Bronchial epithelial cell (primary cell): Measurements from ENCODE around the gene UPK3A. TPM values are rescaled to one million over a fixed set of nuclear protein-coding genes. Genes with fewer than 3 reads are reported as not detected.
"Not testable (repeated sequence)": the region's sequence is repeated elsewhere in the genome, so short reads cannot be mapped to it uniquely, and the experiment has no call there.

Source experiments
- DNase-seq: peaks from one replicate; pipeline ENCODE4 v3.0.0-alpha.2; 2010; ENCODE audit warnings: low read depth
- FAIRE-seq: peaks from 2 replicates; lab custom pipeline; 2011; peaks lifted over from hg19 to GRCh38; lab: Jason Lieb, UNC
- H3K27me3 ChIP-seq: 2 replicates; pipeline ENCODE4 v1.5.1; 2011; ENCODE audit warnings: low read length; ENCODE audit not compliant: control insufficient read depth, insufficient read depth
- H3K36me3 ChIP-seq: 2 replicates; pipeline ENCODE4 v1.5.1; 2011; ENCODE audit warnings: low read length; ENCODE audit not compliant: control insufficient read depth, insufficient read depth
- H3K4me3 ChIP-seq: 2 replicates; pipeline ENCODE4 v1.5.1; 2011; ENCODE audit warnings: mild to moderate bottlenecking, low read depth, low read length, control low read depth
- CTCF ChIP-seq: IDR thresholded peaks from 2 replicates; pipeline ENCODE4 v1.5.1; 2011; ENCODE audit warnings: mild to moderate bottlenecking, moderate library complexity, low read length, control low read depth, inconsistent platforms; ENCODE audit not compliant: insufficient read depth, severe bottlenecking
- total RNA-seq: library from RNA; depleted of rRNA; stranded (reverse); fragments of >200 nt; gene quantifications from 2 replicates; pipeline ENCODE4 v1.2.1, GENCODE V29; 2014

The UPK3A gene
- total RNA-seq, 1 donor from 2014 or later, result not detected

GRCh38 chr22:45276507-45277105 is 8.1 kb upstream of the UPK3A start:
- FAIRE-seq, result peak; percentile 7
- no peak for DNase-seq

GRCh38 chr22:45277720-45278119 is 7.0 kb upstream of the UPK3A start:
- H3K4me3 ChIP-seq, FAIRE-seq, H3K27me3 ChIP-seq, DNase-seq, H3K36me3 ChIP-seq: not testable (repeated sequence)

More at GRCh38 chr22:45276507-45277105, 8.1 kb upstream of the UPK3A start:
- no peaks in the 10 kb centered on the region for H3K27me3 ChIP-seq
- no peak for TF ChIP-seq CTCF
- no peaks in the 10 kb centered on the region for H3K36me3 ChIP-seq
- H3K4me3 ChIP-seq, result no peak overlapping the region

GRCh38 chr22:45278125-45278524 is 6.6 kb upstream of the UPK3A start:
- DNase-seq (no peak), FAIRE-seq (no peak)
- Histone ChIP-seq H3K27me3 (no peaks in the 10 kb centered on the region), H3K4me3 (no peak overlapping the region), H3K36me3 (no peaks in the 10 kb centered on the region)
- TF ChIP-seq CTCF, result no peak

GRCh38 chr22:45280587-45280980 is 4.2 kb upstream of the UPK3A start:
- DNase-seq (no peak), FAIRE-seq (peak; percentile 23)
- Histone ChIP-seq H3K36me3 (no peaks in the 10 kb centered on the region), H3K4me3 (no peak overlapping the region), H3K27me3 (peaks cover 5% of the 10 kb centered on the region)
- TF ChIP-seq CTCF, result no peak

GRCh38 chr22:45281010-45281409 is 3.7 kb upstream of the UPK3A start:
- H3K27me3 ChIP-seq, result peaks cover 9% of the 10 kb centered on the region
- H3K4me3 ChIP-seq, result no peak overlapping the region
- no peaks in the 10 kb centered on the region for H3K36me3 ChIP-seq
- DNase-seq, result no peak
- no peak for FAIRE-seq
- no peak for TF ChIP-seq CTCF

GRCh38 chr22:45285263-45286058 is 712 bp downstream of the UPK3A start:
- FAIRE-seq (no peak), DNase-seq (no peak)
- no peak overlapping the region for H3K4me3 ChIP-seq
- no peak for TF ChIP-seq CTCF
- H3K36me3 ChIP-seq, result no peaks in the 10 kb centered on the region
- H3K27me3 ChIP-seq, result peaks cover 9% of the 10 kb centered on the region
